ENCODE measurements around the gene ADAT2.

ADAT2 gene

DNA sequence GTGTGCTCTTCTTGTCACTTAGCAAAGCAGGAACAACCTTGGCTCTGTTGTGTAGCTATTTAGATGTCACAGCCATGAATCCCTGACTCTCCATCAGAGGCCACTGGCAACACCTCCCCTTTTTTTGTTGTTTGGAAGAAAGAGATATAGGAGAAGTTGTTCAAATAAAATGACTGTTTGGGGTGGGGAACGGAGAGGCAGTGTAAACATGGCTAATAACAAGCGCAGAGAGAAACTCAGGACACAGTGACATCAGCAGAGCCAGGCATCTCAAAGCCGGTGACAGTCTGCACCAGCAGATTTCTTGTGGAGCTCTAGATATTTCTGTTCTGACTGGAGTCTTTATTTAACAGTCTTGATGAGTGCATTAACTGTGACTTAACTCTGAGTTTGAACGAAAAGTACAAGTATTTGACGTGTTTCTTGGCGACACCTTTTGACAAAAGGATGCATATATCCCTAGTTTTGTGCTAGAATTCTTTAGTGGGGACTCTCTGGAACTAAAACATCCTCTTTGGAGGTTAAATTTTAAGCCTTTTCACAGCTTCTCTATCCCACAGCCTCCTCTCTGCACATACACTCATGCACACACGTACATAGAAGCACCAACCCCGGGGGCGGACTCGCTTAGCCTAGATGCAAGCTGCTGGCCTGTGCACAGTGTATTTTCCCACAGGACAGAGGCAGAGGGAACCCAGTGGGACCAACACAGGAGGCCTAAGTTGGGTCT, 53.8 kb downstream of the ADAT2 start:
- no peak for DNase-seq

DNA sequence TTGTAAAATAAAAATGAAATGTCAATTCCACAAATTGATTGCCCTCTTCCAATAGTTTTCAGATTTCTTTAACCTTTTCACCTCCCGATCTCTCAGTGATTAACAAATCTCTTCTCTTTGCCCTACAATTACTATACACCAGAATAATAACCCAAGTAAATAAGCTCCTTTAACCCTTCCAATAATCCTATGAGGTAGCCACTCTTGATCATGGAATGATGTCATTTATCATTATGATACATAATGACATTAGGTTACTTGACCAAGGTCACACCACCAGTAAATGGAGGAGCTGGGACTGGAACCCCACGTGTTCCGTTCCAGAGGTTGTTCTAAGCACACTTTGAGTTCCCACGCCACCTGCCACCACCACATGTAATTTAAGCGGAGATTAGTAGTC, 54.8 kb downstream of the ADAT2 start:
- no peak for DNase-seq

DNA sequence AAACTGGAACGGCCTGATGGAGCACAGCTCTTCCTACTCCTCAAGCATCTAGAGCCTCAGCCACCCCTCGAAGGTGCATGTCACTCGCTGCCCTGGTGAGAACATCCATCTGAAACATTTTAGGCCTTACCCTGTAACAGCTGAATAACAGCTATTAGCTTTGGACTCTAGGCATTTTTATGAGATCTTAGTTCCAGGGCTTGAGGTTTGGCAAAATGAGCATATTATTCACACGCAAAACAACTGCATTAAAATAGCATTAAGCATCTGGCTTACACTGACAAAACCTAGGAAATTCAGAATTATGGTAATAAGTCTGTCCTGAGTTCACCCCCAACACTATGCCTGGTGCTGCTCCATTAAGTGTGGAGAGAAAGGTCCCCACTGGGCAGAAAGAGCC, 56.1 kb downstream of the ADAT2 start:
- no peak for DNase-seq

DNA sequence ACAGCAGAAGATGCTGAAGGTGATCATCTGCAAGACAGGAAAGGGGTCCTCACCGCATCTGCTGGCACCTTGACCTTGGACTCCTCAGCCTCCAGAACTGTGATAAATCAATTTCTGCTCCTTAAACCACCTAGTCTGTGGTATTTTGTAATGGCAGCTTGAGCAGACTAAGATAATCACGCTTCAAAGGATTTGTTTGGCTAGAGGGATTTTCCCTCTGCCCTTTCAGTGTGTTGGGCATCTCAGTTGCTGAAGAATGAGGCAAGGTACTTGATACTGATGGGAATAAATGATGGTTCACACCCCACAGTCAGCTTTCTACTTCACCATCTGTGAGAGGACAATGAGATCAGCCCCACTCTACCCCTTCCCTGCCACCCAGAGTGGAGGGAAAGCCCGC, 60.2 kb downstream of the ADAT2 start:
- DNase-seq = no peak

DNA sequence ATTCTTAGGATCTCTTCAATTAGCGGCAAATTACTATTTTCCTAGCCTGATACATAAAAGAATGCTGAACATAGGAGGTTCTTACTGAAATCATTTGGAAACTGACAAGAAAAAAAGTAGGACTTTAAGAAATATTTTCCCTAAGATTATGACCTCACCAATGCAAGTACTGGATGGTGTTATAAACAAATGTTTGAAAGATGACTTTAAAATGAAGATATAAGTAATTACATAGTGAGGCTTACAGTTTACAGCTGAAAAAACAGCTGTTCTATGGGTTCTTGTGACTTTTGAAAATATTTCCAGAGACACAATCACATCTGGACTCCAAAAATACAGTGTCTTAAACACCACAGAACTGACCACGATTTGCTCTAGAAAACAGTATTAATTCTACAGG, 64.9 kb downstream of the ADAT2 start:
- no peak for DNase-seq

DNA sequence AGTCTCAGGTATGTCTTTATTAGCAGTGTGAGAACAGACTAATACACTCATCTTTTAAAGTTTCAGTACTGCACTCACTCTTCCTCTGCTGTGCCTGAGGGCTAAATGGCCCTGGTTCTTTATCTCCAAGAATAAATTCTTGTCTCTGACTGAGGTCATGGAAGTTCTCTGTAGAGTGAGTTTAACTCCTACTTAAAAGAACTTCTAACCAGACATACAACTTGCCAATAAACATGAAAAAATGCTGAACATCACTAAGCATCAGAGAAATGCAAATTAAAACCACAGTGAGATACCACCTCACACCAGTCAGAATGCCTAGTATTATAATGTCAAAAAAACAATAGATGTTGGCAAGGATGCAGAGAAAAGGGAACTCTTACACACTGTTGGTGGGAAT, 73.6 kb downstream of the ADAT2 start:
- no peak for DNase-seq

DNA sequence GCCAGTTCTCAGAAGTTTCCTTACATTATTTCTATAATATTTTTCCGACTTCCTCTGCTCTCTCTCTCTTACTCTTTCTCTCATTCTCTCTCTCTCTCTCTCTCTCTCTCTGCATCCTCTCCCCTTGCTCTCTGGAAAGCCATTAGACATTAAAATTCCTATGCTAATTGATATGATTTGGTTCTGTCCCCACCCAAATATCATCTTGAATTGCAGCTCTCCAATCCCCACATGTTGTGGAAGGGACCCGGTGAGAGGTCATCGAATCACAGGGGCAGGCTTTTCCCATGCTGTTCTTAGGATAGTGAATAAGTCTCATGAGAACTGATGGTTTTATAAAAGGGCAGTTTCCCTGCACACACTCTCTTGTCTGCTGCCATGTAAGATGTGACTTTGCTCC, 74.1 kb downstream of the ADAT2 start:
- no peak for DNase-seq

DNA sequence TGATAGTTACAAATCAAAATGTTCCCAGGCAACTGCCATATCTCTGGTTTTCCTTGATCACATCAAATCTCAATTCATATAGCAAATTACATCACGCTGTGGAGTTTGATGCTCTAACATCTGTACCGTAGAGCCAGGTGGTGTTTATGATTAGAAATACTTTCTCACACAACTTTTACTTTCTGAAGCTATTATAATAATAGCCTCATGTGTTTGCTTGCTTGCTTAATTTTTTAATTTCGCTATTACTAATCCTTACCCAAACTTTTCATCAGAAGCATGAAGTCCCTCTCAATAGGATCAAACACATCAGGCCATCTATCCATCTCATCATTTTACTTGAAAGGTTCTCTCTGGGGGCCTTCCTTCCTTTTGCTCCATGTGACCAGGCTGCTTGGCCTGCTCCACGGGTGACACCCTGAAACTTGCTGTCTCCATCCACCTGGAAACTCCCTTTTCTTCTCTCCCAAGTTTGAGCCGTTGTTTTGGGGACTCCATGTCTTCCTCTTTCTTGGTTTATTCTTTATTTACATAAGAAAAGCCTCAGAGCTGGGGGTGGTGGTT, 75.4 kb downstream of the ADAT2 start:
- no peak for DNase-seq

DNA sequence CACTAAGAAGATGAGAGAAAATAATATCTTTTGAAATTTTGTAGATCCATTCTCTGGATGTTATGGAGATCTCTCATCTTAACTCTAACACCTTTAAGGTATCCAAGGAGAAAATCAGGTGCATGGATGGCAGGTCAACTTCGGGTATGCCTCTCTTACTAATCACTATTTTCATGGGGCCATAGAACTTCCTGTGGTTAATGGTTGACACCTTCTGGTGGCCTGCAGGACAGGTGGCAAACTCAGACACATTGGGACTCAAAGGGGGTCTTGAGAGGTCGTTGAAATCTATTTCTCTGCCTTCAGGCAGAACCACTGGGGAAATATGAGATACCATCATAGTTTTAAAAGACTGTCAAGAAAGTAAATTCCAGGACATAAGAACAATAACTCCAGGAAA, 76.5 kb downstream of the ADAT2 start:
- no peak for DNase-seq
